ENCODE measurements around the gene KSR2.

DNA sequence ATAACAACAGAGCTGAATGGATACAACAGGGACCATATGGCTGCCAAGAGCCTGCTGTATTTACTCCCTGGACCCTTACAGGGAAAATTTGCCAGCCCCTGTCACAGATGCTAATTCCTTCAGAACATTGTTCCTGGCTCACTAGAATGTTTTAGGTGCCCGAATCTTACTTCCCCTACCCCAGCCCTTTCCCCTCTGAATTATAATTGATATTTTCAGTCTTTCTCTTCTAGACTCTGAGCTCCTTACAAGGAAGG, 235.3 kb downstream of the KSR2 start:
- TF ChIP-seq GATA2 (IDR thresholded peaks at IDR 0.05; ENCODE audit: low read depth, low read length) (no peak), GATA3 (IDR thresholded peaks at IDR 0.05; ENCODE audit: low read depth, low read length) (no peak)
